GM12891 (cell line): ENCODE data around the gene IL4R. TPM values are rescaled to one million over a fixed set of nuclear protein-coding genes. Genes with fewer than 3 reads are reported as not detected.
"Not testable (repeated sequence)": the region's sequence is repeated elsewhere in the genome, so short reads cannot be mapped to it uniquely, and the experiment has no call there.

Experiments used
- DNase-seq: peaks from one replicate; pipeline ENCODE4 v3.0.0; 2011; ENCODE audit warnings: low spot score; ENCODE audit not compliant: insufficient read length
- FAIRE-seq: peaks from 2 replicates; lab custom pipeline; 2011; peaks lifted over from hg19 to GRCh38; lab: Jason Lieb, UNC
- PAX5 ChIP-seq: IDR thresholded peaks from 2 replicates; pipeline ENCODE4 v1.6.1; 2011; ENCODE audit warnings: low read length, moderate library complexity, mild to moderate bottlenecking; ENCODE audit not compliant: insufficient read depth, severe bottlenecking
- POLR2A ChIP-seq: IDR thresholded peaks from 2 replicates; pipeline ENCODE4 v1.6.1; 2011; ENCODE audit warnings: low read depth, low read length, control low read depth
- POLR2AphosphoS5 ChIP-seq: IDR thresholded peaks from 2 replicates; pipeline ENCODE4 v1.6.1; 2011; ENCODE audit warnings: low read depth, low read length, control low read depth
- POU2F2 ChIP-seq: IDR thresholded peaks from 2 replicates; pipeline ENCODE4 v1.6.1; 2011; ENCODE audit warnings: low read depth, mild to moderate bottlenecking, control low read depth, low read length, moderate library complexity
- SPI1 ChIP-seq: IDR thresholded peaks from 2 replicates; pipeline ENCODE4 v1.6.1; 2011; ENCODE audit warnings: low read depth, low read length, control low read depth
- TAF1 ChIP-seq: IDR thresholded peaks from 2 replicates; pipeline ENCODE4 v1.6.1; 2011; ENCODE audit warnings: low read depth, low read length, control low read depth
- polyA plus RNA-seq: library from polyadenylated mRNA; unstranded; fragments of >200 nt; gene quantifications from one replicate; pipeline ENCODE4 v1.2.1, GENCODE V29; 2012; ENCODE audit warnings: low read depth, missing spikeins, inconsistent platforms; ENCODE audit not compliant: missing spikeins

The IL4R gene
- 20.9 TPM for polyA plus RNA-seq

GRCh38 chr16:27313422-27314160, at the start of gene IL4R:
TSS of gene IL4R (plus strand) at chr16:27313974. CDS start at chr16:27340204, 26,230 bp downstream.
- TF ChIP-seq PAX5 = no peak
- no peak for TF ChIP-seq TAF1
- no peak for TF ChIP-seq SPI1
- TF ChIP-seq POLR2AphosphoS5 = no peak
- TF ChIP-seq POLR2A = no peak
- no peak for TF ChIP-seq POU2F2
- FAIRE-seq (peak; percentile 45), DNase-seq (peak; percentile 62)

GRCh38 chr16:27264151-27264550, 49.6 kb upstream of the IL4R start:
- no peak for DNase-seq
- TF ChIP-seq PAX5 (no peak), POLR2AphosphoS5 (no peak), TAF1 (no peak), SPI1 (no peak), POU2F2 (no peak), POLR2A (no peak)
- FAIRE-seq = no peak

GRCh38 chr16:27265982-27266381, 47.8 kb upstream of the IL4R start:
- DNase-seq (no peak), FAIRE-seq (no peak)
- TF ChIP-seq POLR2A (no peak), POLR2AphosphoS5 (no peak), PAX5 (no peak), TAF1 (no peak), POU2F2 (no peak), SPI1 (no peak)

- peak; percentile 31 for FAIRE-seq
- no peak for TF ChIP-seq PAX5
- no peak for TF ChIP-seq POLR2A
- TF ChIP-seq POLR2AphosphoS5 = no peak
- no peak for TF ChIP-seq TAF1
- TF ChIP-seq POU2F2 = no peak
- TF ChIP-seq SPI1 = peak; percentile 95
Observed at GRCh38 chr16:27267037-27267677, 46.6 kb upstream of the IL4R start.

GRCh38 chr16:27268376-27269299, 45.1 kb upstream of the IL4R start, which contains the start of gene NSMCE1:
TSS of gene NSMCE1 (minus strand) at chr16:27268772. CDS start at chr16:27257570, 11,202 bp downstream.
- FAIRE-seq = peak; percentile 98
- TF ChIP-seq POLR2AphosphoS5 (peak; percentile 83), PAX5 (peak; percentile 85), POU2F2 (0 out of 2 replicates have a peak, but pooled peaks have one; percentile 6), TAF1 (no peak; the same call in none of the 2 replicates), POLR2A (peak; percentile 90), SPI1 (peak; percentile 52)

More at GRCh38 chr16:27267037-27267677, 46.6 kb upstream of the IL4R start:
- no peak for DNase-seq

GRCh38 chr16:27269300-27270150, 44.2 kb upstream of the IL4R start:
- no peak for TF ChIP-seq POU2F2
- no peak for TF ChIP-seq SPI1
- no peak for TF ChIP-seq PAX5
- no peak for TF ChIP-seq POLR2AphosphoS5
- no peak for TF ChIP-seq POLR2A
- no peak for TF ChIP-seq TAF1
- FAIRE-seq = no peak
- DNase-seq = no peak

More at GRCh38 chr16:27268376-27269299, 45.1 kb upstream of the IL4R start, which contains the start of gene NSMCE1:
- peak; percentile 78 for DNase-seq

- DNase-seq (no peak), FAIRE-seq (no peak)
- TF ChIP-seq TAF1 (no peak), SPI1 (no peak)
Observed at GRCh38 chr16:27270349-27270748, 43.4 kb upstream of the IL4R start.

- DNase-seq = no peak
- no peak for FAIRE-seq
- TF ChIP-seq POU2F2 (no peak), SPI1 (no peak), POLR2AphosphoS5 (no peak), POLR2A (no peak)
Observed at GRCh38 chr16:27272076-27272475, 41.7 kb upstream of the IL4R start.

- not testable (repeated sequence) for FAIRE-seq, DNase-seq
Observed at GRCh38 chr16:27272697-27273096, 41.1 kb upstream of the IL4R start.
